Activated T-cell treated with anti-CD3 and anti-CD28 coated beads, Interleukin-2, amount 50 U/mL, for 48 hours (primary cell): Measurements from ENCODE around the gene AVEN.
A peak's percentile ranks its signal among the peaks of the same experiment; 100 is the strongest.
"Not testable (repeated sequence)": the region's sequence is repeated elsewhere in the genome, so short reads cannot be mapped to it uniquely, and the experiment has no call there.

Experiments used
- DNase-seq, 2 experiments: peaks; one replicate each; pipeline ENCODE4 v3.0.0-alpha.2; 2020

Gene AVEN, protein sequence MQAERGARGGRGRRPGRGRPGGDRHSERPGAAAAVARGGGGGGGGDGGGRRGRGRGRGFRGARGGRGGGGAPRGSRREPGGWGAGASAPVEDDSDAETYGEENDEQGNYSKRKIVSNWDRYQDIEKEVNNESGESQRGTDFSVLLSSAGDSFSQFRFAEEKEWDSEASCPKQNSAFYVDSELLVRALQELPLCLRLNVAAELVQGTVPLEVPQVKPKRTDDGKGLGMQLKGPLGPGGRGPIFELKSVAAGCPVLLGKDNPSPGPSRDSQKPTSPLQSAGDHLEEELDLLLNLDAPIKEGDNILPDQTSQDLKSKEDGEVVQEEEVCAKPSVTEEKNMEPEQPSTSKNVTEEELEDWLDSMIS

DNA sequence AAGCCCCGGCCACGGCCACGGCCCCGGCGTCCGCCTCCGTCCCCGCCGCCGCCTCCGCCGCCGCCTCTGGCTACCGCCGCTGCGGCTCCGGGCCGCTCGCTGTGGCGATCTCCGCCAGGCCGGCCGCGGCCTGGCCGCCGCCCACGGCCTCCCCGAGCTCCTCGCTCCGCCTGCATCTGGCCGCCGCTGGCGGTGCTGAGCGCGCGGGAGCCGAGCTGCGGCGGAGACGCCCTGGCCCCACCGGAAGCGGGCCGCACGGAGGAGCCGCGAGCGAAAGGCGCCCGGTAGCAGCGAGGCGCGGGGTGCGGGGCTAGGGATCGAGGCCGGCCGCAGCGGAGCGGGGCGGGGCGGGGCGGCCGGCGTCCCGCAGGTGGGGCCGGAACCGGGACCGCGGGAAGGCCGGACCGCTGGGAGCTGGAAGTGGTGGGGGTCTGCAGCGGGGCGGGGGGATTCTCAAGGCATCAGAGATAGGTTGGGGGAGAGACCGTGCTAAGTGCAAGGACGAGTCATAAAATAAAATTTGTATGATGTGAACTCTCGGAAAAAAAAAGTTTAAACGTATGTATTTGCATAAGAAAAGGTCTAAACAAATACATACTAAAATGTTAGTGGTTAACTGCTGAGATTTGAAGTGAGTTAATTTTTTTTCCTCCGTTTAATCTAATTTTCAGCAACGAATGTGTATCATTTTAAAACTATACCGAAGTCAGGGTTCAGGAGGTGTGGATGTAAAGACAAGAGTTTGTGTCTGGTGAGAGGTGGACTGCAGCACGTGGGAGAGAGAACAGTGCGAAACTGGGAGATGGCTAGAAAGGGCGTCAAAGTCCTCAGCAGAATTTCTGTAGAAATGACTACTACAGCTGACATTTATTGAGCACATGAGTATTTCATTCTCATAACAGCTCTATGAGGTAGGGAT lies at the start of gene AVEN:
Gene AVEN (minus strand): TSS at position 334 of the 919 bp plus-strand sequence. CDS start 158 bp downstream, at position 176.
- peak; percentile 63 to 74 for DNase-seq

DNA sequence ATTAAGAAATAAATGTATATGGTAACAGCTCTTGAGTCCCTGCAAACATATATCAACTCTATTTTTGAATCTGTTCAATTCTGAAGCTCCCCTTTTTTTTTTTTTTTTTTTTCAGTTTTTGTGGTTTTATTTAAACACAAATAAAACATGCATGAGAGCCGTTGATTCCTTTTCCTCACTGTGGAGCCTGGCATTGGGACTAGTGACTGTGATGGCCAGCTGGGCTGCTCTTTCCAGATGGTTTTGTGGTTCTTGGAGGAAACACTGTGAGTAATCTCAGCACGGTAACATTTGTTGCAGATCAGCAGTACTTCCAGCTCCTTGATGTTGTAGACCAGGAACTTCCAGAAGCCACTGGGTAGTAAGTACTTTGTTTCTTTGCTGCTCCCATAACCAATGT lies 46.7 kb upstream of the AVEN start:
- no peak for DNase-seq

DNA sequence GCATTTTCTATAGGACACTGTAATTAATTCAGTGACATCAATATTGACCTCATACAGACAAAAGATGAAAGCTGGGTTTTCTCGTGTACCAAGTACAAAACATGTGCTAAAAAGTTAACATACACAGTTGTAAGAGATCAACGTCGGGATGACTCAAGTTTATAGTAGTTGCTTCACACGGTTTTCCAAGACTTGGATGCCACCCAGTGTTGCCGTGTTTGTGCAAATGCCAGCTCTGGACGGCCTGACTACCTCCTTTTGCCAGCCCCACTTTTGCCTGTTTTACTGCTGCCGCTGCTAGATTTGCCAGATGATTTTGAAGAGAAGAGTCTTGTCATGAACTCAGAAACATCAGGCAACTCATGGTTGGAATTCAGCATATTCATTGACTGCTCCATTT lies 45.1 kb upstream of the AVEN start:
- no peak for DNase-seq

DNA sequence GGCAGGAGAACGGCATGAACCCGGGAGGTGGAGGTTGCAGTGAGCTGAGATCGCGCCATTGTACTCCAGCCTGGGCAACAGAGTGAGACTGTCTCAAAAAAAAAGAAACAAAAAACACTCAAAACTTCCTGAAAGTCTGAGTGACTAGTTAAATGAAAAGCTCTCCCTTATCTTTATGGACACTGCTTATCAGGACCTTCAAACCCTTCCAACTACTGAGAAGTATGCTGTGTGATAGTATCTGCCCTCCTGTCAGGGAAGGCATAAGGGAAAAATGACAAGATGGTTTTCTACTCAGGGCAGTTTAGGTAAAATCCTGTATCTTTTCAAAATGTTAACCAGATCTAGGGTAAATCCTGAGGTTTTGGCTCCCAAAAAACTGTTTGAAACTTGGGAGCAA lies 40.9 kb upstream of the AVEN start:
- DNase-seq, result no peak

DNA sequence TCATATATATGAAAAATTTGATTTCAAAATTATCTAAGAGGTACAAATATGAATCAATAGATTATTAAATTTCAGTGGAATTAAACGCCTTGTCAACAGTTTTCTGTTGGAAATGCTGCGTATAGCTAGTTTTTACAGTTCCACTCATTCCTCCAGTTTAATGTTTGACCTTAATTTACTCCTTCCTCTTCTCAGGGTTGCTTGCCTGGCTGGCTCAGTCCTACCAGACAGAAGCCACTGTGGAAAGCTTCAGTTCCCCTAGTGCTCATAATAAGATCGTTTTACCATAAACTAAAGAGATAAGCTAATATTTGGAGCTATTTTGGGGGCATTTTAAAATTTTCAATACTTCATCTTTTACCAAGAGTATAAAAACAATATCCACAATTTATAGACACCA lies 39.9 kb upstream of the AVEN start:
- DNase-seq, result no peak

DNA sequence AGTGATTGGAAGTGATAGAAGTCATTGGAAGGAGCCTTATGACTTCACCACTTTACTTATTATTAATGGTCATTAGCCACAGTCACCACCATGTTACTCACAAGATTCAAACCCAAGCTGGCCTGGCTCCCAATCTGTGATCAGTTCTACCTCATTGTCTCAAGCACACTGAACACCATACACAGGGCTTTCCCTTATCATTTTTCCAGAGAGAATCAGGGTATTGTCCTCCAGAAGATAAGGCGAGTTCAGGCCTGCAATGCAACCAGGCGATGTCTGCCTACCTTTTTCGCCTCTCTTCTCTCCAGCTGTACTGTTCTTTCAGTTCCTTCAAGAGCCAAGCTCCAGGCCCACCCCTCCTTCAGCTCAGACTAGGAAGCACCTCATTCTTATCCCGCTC lies 37.8 kb upstream of the AVEN start:
- DNase-seq, result no peak

DNA sequence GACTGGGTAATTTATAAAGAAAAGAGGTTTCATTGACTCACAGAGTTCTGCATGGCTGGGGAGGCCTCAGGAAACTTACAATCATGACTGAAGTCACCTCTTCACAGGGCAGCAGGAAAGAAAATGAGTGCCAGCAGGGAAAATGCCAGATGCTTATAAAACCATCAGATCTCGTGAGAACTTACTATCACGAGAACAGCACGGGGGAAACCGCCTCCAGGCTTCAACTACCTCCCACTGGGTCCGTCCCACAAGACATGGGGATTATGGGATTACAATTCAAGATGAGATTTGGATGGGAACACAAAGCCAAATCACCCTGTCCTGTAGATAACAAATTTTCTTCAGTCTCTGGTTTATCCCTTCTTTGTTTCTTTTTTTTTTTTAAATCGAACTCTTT lies 31.0 kb upstream of the AVEN start:
- no peak for DNase-seq

DNA sequence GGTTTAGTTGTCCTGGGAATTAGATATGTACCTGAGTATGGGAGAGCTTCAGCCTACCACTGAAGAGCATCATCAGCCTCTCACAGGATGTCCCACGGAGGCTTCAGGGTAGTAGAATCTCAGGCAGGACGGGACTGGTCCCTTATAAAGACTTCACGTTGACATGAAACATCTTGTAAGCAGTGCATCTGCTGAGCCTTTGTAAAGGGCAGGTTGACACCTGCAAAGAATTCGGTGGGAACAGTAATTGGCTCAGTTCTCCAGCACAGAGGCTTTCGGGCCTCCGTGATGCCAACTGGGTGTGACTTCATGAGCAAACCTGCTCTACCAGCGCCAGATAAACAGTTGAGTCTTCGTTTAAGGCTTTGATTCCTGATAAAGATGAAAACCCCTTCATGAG lies 26.9 kb upstream of the AVEN start:
- no peak for DNase-seq

DNA sequence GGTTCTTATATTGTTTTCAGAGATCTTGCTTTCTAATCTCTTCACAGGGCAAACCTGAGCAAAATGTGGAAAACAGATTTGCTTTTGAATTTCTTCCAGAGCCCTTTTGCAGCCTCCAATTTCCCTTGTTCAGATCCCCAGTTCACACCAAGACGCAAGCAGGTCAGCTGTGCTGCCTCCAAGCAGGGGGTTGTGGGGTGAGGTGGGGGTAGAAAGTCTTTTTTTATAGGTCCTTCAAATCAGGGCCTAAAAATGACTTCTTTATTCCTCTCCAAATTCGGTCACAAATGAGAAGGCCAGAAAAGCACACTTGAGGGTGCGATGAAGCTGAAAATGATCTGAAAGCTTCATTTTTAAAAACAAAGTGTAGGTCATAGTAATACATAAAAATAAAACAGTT lies 26.3 kb upstream of the AVEN start:
- DNase-seq, result no peak

DNA sequence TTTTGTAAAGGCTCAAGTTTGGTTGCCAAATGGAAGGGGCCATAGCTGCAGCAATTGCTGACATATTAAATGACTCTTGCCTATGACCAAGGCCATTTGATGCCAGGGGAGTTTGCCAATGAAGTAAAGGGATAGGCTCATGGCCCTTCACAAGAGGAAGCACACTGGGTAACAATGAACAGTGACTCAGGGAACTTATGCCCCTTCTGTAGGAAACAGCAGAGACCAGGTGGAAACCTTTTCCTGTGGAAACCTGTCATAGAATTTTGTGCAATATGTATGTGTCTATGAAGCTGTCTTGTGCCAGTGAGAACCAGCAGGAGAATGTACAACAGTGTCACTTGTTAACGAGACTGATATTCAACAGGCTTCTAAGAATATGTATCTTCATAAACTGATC lies 25.4 kb upstream of the AVEN start:
- DNase-seq, result no peak

DNA sequence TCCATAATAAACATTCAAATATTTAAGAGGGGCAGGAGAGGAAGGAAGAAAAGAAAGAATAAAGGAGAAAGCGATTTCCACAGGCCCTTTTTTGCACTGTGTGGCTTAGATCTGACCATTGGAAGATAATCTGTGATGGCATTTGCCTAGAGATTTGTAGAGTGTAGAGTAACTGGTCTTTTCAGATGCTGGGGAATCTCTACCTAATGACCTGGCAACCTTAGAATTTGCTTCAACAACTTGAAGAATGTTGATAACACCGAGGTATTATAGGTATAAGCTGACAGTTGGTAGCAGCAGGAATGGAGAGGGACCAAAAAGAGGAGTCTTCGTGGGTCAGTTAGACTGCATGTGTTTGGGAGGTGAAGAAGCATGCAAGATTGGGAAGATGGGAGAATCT lies 20.9 kb upstream of the AVEN start:
- no peak for DNase-seq

DNA sequence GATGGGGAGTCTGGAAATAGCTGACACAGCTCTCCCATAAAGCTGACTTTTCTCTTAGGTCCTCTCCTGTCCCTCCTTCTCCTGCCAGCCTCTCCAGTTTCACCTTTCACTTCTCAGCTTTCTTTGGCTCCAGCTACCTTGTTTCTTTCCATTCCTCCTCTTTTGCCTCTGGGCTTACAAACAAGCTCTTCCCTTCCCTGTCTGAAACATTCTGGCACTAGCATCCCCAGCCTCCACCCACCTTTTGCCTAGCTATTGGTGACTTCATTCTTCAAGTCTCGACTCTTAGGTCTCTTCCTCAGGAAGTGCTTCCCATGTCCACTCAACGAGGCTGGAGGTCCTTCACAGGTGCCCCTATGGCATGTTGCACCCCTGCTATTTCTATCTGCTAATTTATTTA lies 20.5 kb upstream of the AVEN start:
- DNase-seq, result no peak

DNA sequence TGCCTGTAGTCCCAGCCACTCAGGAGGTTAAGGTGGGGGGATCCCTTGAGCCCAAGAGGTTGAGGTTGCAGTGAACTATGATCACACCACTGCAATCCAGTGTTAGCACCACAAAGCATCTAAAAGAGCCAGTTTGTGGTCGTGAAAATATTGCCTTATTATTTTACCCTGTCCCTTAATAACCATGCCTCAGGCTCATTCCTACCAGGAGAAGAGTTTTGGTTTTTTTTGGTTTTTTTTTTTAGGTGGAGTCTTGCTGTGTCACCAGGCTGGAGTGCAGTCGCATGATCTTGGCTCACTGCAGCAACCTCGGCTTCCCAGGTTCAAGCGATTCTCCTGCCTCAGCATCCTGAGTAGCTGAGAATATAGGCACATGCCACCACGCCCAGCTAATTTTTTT lies 17.9 kb upstream of the AVEN start:
- DNase-seq, result no peak

DNA sequence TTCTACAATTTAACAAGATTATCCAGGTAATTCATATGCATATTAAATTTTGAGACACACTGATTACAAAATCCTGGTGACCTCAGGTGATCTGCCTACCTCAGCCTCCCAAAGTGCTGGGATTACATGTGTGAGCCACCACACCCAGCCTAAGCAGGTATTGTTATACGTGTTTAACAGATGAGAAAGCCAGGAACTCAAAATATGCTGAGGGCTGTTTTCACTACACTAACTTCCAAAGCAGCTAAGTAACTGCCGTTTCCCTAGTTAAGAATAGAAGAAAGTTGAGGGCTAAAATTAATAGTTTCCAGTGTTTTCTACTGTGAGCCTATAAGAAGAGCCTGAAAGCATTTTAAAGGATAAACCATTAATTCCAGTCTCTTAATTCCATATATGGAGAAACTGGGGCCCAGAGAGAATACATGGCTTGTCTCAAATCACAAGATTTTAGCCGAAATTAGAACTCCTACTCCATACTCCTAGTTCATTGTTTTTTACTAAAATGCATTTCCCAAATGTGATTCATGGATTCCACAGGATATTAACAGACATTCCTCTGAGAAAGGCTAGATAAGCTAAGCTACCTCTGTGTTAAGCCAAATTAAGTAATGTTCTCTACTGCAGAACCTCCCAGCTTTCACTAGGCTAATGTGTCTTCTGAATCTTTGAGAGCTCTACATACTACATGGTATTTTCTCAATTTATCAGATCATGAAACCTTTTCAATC lies 17.0 kb upstream of the AVEN start:
- DNase-seq, result no peak

DNA sequence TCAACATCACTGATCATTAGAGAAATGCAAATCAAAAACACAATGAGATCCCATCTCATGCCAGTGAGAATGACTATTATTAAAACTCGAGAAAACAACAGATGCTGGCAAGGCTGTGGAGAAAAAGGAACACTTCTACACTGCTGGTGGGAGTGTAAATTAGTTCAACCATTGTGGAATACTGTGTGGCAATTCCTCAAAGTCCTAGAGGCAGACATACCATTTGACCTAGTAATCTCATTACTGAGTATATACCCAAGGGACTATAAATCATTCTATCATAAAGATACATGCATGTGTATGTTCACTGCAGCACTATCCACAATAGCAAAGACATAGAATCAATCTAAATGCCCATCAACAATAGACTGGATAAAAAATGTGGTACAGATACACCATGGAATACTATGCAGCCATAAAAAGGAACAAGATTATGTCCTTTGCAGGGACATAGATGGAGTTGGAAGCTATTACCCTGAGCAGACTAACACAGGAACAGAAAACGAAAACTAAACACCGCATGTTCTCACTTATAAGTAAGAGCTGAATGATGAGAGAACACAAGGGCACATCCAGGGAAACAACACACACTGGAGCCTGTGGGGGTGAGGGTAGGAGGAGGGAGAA lies 15.2 kb upstream of the AVEN start:
- no peak for DNase-seq

DNA sequence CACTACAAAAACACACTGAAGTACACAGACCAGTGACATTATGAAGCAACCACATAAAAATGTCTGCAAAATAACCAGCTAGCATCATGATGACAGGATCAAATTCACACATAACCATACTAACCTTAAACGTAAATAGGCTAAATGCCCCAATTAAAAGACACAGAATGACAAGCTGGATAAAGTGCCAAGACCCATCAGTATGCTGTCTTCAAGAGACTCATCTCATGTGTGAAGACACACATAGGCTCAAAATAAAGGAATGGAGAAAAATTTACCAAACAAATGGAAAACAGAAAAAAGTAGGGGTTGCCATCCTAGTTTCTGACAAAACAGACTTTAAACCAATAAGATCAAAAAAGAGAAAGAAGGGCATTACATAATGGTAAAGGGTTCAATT lies 11.4 kb upstream of the AVEN start:
- DNase-seq, result not testable (repeated sequence)

DNA sequence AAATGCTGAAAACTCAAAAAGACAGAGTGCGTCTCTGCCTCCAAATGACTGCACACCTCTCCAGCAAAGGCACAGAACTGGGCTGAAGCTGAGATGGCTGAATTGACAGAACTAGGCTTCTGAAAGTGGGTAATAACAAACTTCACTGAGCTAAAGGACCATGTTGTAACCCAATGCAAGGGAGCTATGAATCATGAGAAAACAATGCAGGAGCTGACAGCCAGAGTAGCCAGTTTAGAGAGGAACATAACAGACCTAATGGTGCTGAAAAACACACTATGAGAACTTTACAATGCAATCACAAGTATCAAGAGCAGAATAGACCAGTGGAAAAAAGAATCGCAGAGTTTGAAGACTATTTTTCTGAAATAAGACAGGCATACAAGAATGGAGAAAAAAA lies 10.1 kb upstream of the AVEN start:
- no peak for DNase-seq

DNA sequence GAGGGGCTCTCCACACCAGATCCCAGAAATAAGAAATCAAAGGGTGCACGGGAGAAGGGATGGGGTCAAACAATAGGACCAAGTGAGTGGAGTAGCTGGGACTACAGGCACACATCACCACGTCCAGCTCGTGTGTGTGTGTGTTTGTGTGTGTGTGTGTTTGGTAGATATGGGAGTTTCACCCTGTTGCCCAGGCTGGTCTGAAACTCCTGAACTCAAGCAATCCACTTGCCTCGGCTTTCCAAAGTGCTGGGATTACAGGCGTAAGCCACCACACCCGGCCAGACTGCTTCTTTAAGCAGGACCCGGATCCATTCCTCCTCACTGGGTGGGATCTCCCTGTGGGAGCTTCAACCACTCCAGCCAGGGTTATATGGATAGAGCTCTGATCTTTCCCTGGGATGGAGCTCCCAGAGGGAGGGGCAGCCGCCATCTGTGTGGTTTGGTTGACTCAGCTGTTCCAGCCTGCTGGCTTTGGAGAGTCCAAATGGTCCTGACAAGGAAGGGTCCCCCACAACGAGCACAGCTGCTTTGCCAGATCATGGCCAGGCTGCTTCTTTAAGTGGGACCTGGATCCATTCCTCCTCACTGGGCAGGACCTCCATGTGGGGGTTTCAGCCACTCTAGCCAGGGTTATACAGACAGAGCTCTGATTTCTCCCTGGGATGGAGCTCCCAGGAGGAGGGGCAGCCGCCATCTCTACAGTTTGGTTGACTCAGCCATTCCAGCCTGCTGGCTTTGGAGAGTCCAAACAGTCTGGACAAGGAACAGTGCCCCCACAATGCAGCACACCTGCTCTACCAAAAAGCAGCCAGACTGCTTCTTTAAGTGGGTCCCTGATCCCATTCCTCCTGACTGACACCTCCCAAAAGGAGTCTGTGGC lies 9.1 kb upstream of the AVEN start:
- no peak for DNase-seq

DNA sequence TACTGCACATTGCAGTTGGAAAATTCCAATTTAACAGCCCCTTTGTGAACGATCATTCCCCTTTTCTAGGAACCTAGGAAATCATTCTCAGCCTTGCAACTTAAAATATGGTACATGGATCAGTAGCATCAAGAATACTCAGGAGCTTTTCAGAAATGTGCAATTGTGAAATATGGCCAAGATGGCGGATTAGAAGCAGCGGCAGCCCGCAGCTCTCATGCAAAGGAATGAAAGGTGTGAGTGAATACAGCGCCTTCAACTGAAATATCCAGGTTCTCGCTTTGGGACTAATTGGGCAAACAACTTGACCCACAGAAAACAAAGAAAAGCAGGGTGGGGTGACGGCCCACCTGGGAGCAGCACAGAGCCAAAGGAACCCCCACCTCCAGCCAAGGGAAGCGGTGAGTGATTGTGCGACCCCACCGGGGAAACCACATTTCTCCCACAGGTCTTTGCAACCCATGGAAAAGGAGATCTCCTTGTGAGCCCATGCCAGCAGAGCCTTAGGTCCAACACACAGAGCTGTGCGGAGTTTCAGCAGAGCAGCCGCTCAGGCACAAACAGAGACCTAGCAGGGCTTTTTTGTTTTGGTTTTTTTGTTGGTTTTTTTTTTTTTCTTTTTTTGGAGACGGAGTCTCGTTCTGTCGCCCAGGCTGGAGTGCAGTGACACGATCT lies 7.6 kb upstream of the AVEN start:
- no peak for DNase-seq

DNA sequence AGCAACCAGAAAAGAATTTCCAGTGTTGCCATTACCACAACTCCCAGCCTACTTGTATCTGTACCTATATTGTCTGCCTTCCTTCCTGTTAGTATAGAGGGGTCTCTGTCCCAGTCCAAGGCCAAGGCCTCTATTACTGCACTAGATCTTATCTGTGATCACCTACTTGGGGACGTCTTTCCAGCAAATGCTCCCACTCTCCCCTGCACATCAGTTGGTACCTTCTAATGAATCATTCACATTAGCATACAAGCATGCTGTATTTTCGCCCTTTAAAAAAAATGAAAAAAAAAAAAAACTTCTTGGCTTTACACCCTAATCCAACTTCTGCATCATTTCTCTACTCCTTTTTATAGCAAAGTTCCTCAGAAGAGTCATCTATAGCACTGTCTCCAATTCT lies 4.8 kb upstream of the AVEN start:
- no peak for DNase-seq

DNA sequence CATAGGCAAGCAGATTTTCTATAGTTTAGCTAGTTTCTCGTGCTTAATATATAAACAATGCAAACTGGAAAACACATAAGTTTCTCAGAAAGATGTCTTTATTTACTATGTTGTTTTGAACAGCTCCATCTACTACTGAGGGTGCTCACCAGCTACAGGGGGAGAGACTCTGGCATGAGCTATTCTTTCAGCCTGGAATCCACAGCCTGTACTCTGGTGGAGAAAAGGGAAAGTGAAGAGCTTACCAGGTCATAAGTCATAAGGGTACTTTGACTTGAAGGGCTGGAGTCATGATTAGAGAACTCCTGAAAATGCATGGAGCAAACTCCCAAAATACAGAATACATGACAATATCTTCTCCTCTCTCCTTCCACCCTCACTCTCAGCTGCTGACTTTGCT lies 4.4 kb upstream of the AVEN start:
- no peak for DNase-seq

DNA sequence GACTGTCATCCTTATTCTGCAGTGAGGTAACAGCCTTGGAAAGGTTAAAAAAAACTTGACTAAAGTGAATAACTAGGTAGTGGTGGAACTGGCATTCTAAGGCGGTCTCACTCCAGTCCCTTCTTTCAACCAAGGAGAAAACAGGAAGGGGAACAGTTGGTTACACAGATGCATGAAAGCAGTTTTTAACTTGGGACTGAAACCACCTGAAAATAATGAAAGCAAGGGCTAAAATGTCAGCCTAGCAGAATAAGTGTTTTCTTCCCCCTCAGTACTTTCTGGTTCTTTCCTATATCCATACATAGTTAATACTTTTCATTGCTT lies 748 bp upstream of the AVEN start:
- peak in 1 of 2 experiments; percentile 25 for DNase-seq
